Nephron (organoid): ENCODE data around the gene SH3GL1.

ENCODE experiments used
- H3K27ac Mint-ChIP-seq, 3 experiments: 2 replicates each; pipeline ENCODE4 v1.8.0; 2020; ENCODE audit warnings: mixed read lengths in 3 of 3, mild to moderate bottlenecking in 2 of 3, moderate library complexity in 1 of 3
- H3K27me3 Mint-ChIP-seq: 2 replicates; pipeline ENCODE4 v1.8.0; 2021; ENCODE audit warnings: low read depth, mild to moderate bottlenecking, moderate library complexity, mixed read lengths
- H3K36me3 Mint-ChIP-seq: 2 replicates; pipeline ENCODE4 v1.8.0; 2020; ENCODE audit warnings: low read depth, mixed read lengths
- H3K4me1 Mint-ChIP-seq: 2 replicates; pipeline ENCODE4 v1.8.0; 2020; ENCODE audit warnings: mixed read lengths
- H3K4me3 Mint-ChIP-seq, 3 experiments: 2 replicates each; pipeline ENCODE4 v1.8.0; 2020; ENCODE audit warnings: mild to moderate bottlenecking in 3 of 3, mixed read lengths in 3 of 3, moderate library complexity in 2 of 3
- H3K9me3 Mint-ChIP-seq: 2 replicates; pipeline ENCODE4 v1.8.0; 2020; ENCODE audit warnings: mixed read lengths
- CTCF ChIP-seq, 3 experiments: fragments of 200-600 bp; sonication (generic); IDR thresholded peaks; one replicate each; pipeline ENCODE4 v1.5.0; 2021; ENCODE audit warnings: antibody characterized with exemption in 3 of 3; ENCODE audit not compliant: unreplicated experiment in 3 of 3

Gene SH3GL1

GRCh38 chr19:4400135-4400936, at the start of gene SH3GL1:
TSS of gene SH3GL1 (minus strand) at chr19:4400547. CDS start at chr19:4400368, 179 bp downstream.
- Mint-ChIP-seq H3K27me3 (no peaks in the 10 kb centered on the region), H3K9me3 (no peaks in the 10 kb centered on the region), H3K36me3 (peaks cover 10% of the 10 kb centered on the region), H3K4me3 (peak within 1 kb of the TSS; percentile 92 to 95 (median 95)), H3K27ac (peak within 1 kb of the TSS; percentile 76 to 89 (median 88)), H3K4me1 (peaks cover 48% of the 10 kb centered on the region)
- peak; percentile 90 to 94 (median 93) for TF ChIP-seq CTCF (IDR thresholded peaks at IDR 0.05; ENCODE audit: unreplicated experiment in 3 of 3)

- H3K9me3 Mint-ChIP-seq, result no peaks in the 10 kb centered on the region
- no peaks in the 10 kb centered on the region for H3K27me3 Mint-ChIP-seq
- H3K4me1 Mint-ChIP-seq, result peaks cover 18% of the 10 kb centered on the region
- H3K27ac Mint-ChIP-seq, result peak overlapping the region in 1 of 3 experiments; percentile 23
- H3K36me3 Mint-ChIP-seq, result peaks cover 26% of the 10 kb centered on the region
- TF ChIP-seq CTCF (IDR thresholded peaks at IDR 0.05; ENCODE audit: unreplicated experiment in 3 of 3), result no peak
- H3K4me3 Mint-ChIP-seq, result no peak overlapping the region
These were observed 49.3 kb upstream of the SH3GL1 start for GRCh38 chr19:4449639-4450028.

GRCh38 chr19:4449022-4449638, 48.8 kb upstream of the SH3GL1 start:
- Mint-ChIP-seq H3K4me3 (no peak overlapping the region), H3K4me1 (peaks cover 17% of the 10 kb centered on the region), H3K27ac (peak overlapping the region in 1 of 3 experiments; percentile 23), H3K36me3 (peaks cover 29% of the 10 kb centered on the region), H3K9me3 (no peaks in the 10 kb centered on the region), H3K27me3 (no peaks in the 10 kb centered on the region)
- TF ChIP-seq CTCF (IDR thresholded peaks at IDR 0.05; ENCODE audit: unreplicated experiment in 3 of 3), result no peak

- H3K36me3 Mint-ChIP-seq, result peaks cover 29% of the 10 kb centered on the region
These were observed 48.0 kb upstream of the SH3GL1 start for GRCh38 chr19:4448147-4448985.

More at GRCh38 chr19:4448147-4448985, 48.0 kb upstream of the SH3GL1 start:
- H3K27ac Mint-ChIP-seq, result no peak overlapping the region
- H3K4me3 Mint-ChIP-seq, result no peak overlapping the region
- H3K4me1 Mint-ChIP-seq, result peaks cover 17% of the 10 kb centered on the region
- H3K27me3 Mint-ChIP-seq, result no peaks in the 10 kb centered on the region
- no peaks in the 10 kb centered on the region for H3K9me3 Mint-ChIP-seq
- no peak for TF ChIP-seq CTCF (IDR thresholded peaks at IDR 0.05; ENCODE audit: unreplicated experiment in 3 of 3)
